HG03575 (cell line): ENCODE data around the gene ST3GAL5.
A peak's percentile ranks its signal among the peaks of the same experiment; 100 is the strongest.

Source experiments
- ATAC-seq: cut with Tn5 transposase; IDR thresholded peaks from one replicate; pipeline ENCODE4 v1.9.1; 2021; ENCODE audit not compliant: unreplicated experiment, insufficient number of reproducible peaks, low FRiP score; ENCODE audit errors: extremely low read depth

The ST3GAL5 gene

GRCh38 chr2:85872536-85873161 is 16.1 kb downstream of the ST3GAL5 start:
- ATAC-seq: no peak

DNA sequence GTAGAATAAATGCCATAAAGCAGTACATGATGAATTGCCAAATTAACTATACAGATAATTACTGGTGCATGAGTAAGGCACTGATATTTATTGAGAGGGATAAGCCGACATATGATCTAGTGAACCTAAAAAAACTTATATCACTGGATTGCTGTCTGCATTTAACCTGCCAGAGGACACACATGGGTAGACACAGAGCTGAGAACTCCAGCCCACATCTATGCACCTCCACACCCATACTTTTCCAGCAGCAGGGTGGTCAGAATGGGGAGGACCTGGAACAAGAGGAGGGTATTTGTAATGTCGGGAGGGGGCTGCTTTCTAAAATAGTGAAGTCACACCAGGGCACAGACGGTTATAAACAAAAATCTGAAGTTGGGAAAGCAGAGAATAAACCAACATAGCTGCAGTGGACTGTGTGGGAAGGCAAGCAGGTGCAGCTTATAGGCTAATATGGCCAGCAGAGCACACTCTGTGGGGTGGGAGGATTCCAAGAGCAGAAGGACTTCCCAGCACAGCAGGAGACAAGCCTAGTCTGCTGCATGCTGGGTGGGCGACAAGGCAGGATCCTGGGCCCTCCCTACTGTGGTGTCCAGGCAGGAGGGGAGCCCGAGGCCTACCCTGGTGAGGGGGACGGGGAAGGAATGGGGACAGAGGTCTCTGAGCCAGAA is 17.2 kb downstream of the ST3GAL5 start:
- no peak for ATAC-seq

- no peak for ATAC-seq
Measured at GRCh38 chr2:85868822-85869221, 20.0 kb downstream of the ST3GAL5 start.

- ATAC-seq: no peak
Measured at GRCh38 chr2:85867556-85868292, 21.1 kb downstream of the ST3GAL5 start.

GRCh38 chr2:85867121-85867520 is 21.7 kb downstream of the ST3GAL5 start:
- no peak for ATAC-seq

DNA sequence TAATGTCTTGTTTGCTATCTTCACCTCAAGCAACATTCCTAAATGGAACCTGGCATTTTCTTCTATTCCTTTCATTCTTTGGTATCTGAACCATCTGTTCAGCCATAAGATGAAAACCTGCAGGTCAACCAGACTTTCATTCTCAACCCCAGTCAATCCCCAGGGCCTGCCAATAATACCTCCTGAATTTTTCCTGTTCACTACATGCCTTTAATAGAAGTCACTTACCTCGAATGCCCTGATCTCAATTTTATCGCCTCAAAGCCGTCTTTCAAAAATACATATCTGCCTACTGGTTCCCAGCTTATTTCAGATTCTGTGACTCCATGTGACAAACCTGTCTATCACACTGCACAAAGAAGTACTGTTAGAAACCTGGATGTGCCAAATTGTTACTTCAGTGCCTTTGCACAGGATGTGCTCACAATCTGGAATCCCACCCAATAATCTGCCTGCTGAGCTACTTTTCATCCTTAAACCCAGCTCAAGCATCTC is 22.6 kb downstream of the ST3GAL5 start:
- ATAC-seq: no peak

- ATAC-seq: no peak
Measured at GRCh38 chr2:85865539-85866164, 23.1 kb downstream of the ST3GAL5 start.

DNA sequence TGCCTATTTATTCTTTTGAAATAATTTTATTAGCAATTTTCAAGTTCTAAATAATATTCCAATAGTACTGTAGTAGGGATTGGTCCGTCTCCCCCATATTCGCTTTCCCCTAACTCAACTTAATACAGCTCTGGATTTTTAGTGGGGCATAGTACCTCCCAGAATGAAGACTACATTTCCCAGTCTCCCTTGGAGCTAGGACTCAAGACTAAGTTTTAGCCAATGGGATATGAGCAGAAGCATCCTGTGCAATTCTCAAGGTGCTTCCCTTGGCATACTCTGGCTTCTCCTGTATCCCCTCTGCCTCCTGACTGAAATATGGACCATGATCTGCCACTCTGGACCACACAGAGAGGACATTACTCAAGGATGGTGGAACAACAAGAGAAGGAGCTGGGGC is 24.1 kb downstream of the ST3GAL5 start:
- no peak for ATAC-seq

- no peak for ATAC-seq
Measured at GRCh38 chr2:85862426-85862825, 26.4 kb downstream of the ST3GAL5 start.

DNA sequence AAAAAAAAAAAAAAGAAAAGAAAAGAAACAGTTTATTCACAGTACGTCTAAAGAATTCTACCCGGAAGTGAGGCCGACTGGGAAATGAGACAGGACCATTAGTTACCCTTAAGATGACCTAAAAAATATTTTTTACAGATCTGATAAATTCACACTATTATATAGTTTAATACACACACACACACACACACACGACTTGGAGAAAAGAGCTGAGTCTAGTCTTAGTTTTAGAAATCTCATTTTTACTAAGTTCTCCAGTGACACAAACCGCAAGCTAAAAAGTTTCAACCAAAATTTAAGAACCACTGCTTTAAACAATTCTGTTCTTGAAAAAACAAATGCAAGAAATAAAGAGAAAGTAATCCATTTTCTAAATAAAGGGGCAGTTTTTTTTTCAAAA is 27.1 kb downstream of the ST3GAL5 start:
- no peak for ATAC-seq

GRCh38 chr2:85861180-85861579 is 27.6 kb downstream of the ST3GAL5 start:
- ATAC-seq: no peak

- ATAC-seq: no peak
Measured at GRCh38 chr2:85858841-85859240, 29.9 kb downstream of the ST3GAL5 start.

- no peak for ATAC-seq
Measured at GRCh38 chr2:85854897-85855296, 33.9 kb downstream of the ST3GAL5 start.

DNA sequence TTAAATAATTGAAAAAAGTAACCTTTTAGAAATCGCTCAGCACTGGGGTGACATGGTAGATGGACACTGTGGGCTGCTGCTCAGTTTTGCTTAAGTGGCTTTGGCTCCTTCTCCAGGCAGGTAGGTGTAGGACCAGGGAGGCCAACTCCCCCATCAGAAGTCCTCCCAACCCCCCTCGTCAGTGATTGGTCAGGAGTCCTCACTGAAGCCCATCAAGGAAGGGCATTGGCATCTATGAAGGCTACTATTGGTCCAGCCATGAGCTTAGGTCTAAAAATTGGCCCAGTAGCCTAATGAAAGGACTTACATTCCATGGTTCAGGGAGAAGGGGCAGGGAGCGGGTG is 34.7 kb downstream of the ST3GAL5 start:
- ATAC-seq: peak; percentile 14

GRCh38 chr2:85853499-85854165 is 35.2 kb downstream of the ST3GAL5 start:
- ATAC-seq: peak; percentile 47

- no peak for ATAC-seq
Measured at GRCh38 chr2:85852937-85853498, 35.8 kb downstream of the ST3GAL5 start.

DNA sequence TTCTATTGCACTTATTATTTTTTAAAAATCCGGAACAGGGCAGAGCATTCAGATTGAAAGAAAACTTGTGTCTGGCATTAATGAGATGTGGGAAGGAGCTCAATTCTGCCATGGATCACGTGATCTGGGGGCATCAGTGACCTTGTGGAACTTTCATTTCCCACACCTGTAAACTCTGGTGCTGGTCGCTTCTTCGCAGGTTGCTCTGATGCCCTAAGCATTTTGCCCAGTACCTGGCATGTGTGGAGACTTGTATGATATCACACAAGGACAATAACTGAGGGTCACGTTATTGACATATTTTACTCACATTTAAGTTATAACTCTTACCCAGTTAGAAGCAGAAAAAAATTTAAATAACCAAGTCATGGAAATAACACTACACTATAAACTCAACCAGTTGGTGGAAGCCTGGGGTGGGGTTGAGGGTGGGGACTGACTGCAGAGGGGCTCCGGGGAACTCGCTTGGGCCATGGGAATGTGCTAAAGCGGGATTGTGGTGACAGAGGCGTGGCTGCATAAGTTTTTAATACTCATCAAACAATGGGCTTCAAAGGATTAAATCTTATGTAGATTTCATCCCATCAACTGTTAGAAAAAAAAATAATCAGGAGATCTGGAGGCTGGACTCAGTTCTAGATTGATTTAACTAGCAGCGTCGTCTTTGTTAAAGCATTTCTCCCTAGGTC is 36.5 kb downstream of the ST3GAL5 start:
- no peak for ATAC-seq
